NCI-H526 treated with DMSO at 0.1 percent for 48 hours (cell line): ENCODE data around the gene RAB29.
A peak's percentile ranks its signal among the peaks of the same experiment; 100 is the strongest.

Source experiments
- DNase-seq: peaks from one replicate; lab custom pipeline; 2025; lab: John Stamatoyannopoulos, UW

Gene RAB29

DNA sequence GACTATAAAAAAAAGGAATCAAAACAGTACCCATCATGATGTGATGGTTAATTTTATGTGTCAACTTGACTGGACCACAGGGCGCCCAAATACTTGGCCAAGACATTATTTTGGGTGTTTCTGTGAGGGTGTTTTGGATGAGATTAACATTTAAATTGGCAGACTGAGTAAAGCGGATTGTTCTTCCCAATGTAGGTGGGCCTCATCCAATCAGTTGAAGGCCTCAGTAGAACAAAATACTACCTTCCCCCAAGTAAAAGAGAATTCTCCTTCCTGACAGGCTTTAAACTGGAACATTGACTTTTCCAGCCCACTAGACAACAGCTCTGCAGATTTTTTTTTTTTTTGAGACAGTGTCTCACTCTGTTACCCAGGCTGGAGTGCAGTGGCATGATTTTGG, 10.7 kb downstream of the RAB29 start:
- no peak for DNase-seq

- DNase-seq, result no peak
These were observed 11.3 kb downstream of the RAB29 start for GRCh38 chr1:205763980-205764379.

DNA sequence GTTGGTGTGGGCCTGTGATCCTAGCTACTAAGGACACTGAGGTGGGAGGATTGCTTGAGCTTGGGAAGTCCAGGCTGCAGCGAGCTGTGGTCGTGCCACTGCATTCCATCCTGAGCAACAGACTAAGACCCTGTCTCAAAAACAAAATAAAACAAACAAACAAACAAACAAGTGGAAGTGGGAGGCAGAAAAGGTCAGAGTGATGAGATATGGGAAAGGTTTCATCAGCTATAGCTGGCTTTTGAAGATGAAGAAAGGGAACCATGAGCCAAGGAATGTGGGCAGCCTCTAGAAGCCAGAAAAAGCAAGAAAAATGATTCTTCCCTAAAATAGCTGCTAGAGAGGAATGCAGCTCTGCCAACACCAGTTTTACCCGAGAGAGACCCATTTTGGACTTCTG, 14.7 kb downstream of the RAB29 start:
- DNase-seq, result no peak

GRCh38 chr1:205756552-205756951, 18.7 kb downstream of the RAB29 start:
- DNase-seq, result no peak

- DNase-seq, result no peak
These were observed 20.4 kb downstream of the RAB29 start for GRCh38 chr1:205754857-205755256.

GRCh38 chr1:205751036-205751651, 24.1 kb downstream of the RAB29 start:
- DNase-seq, result no peak

DNA sequence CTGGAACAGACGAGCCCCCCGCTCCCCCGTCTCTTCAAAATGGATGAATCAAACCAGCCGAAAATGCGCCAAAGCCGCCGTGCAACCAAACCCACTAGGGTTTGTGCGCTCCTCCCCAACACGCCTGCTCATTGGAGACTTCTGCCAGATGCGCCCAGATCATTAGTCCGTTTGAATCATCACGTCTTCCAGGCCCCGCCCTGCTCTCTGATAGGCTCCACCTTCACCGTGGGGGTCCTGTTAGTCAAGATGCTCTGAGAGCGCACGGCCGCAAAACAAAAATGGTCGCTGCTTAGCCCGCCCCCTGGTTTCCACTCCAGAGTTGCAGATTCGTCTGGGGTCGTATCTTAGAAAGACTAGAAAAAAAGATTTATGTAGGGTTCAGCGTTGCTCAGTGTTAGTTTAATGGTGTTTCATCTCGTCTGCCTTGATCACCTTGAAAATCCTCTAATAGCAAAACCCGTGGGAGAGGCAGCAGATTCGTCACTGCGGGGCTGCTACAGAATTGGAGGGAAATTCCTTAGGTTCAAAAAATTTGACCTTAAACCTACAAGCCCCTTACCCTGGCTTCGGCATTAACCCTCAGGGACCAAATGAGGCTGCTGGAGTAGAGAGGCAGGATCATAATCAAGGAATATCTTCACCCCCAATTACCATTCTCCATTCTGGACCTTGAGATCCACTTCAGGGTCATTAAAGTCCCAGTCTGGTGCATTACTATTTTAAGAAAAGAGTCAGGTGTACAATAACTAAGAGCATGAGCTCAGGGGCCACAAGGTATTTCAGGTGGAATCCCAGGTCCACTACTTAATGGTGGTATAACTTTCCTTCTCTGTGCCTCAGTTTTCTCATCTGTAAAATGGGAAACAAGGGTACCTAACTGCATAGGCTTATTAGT, 24.9 kb downstream of the RAB29 start, which contains the start of gene NUCKS1:
Gene NUCKS1 (minus strand): TSS at position 45 of the 898 bp plus-strand sequence. CDS start 209 bp downstream, outside the sequence.
- DNase-seq, result peak; percentile 94

DNA sequence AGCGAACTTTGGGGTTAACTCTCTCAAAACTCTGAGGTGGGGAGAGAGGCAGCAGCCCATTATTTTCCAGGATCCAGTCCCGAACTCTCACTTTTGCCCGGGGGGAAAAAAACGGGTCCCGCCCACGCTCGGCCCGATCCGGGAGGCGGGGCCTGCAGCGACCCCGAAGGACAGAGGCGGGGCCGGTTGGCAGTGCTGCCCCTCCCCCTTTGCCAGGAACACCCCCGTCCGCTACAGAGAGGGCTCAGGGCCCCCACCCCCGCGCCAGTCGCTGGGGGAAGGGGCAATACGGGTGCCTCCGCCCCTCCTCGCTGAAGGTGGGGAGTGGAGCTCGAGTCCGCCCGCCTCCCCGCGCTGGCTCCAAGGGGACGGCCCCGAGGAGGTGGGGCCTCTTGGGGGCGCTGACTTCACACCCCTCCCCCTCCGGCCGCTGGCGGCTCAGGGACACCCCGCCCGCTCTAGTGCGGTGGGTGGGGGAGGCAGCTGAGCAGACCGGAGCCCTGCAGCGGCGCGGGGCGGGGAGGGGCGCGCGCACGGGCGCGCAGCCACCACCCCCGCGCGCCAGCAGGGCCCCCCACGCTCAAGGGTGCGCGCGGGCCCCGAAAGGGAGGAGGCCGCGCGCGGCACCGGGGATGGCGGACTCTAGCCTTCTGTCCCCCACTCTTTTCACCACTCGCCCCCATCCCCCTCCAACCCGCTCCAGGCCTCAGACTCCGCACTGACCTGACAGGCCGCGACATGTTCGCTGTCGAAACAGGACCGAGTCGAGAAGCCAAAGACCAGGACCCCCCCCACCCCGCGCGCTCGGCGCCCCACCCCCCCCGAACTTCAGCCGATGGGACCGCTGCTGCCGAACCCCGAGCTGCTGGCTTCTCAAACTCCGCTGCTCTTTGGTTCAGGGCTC, 25.8 kb downstream of the RAB29 start:
- peak; percentile 66 for DNase-seq

GRCh38 chr1:205748403-205749233, 26.7 kb downstream of the RAB29 start:
- peak; percentile 45 for DNase-seq

DNA sequence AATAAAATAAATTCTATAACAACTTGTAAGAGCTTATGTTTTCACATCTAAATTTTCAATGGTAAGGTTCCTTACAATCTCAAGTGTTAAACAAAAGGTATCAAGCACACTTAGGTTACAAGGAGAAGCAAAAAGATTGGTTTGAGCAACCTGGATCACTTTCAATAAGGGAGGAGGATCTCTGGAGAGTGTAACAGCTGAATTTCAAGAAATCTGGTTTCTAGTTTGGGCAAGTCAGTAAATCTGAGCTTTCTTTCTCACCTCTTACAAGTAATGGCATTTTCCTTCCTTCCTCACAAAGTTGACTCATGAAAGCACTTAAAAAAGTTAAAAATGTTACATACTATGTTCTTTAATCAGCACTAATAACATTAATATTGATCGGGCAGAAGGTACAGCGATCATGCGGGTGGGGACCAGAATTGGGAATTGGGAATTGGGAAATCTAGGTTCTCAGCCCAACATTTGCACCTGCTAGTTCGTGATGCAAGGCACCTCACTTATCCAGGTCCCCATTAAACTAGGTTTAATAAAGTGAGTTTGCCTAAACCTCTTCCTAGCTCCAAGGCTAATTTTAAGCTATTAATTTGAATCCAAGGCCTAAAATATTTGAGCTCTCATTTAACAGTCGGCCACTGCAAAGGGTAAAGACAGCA, 28.4 kb downstream of the RAB29 start:
- DNase-seq, result no peak

DNA sequence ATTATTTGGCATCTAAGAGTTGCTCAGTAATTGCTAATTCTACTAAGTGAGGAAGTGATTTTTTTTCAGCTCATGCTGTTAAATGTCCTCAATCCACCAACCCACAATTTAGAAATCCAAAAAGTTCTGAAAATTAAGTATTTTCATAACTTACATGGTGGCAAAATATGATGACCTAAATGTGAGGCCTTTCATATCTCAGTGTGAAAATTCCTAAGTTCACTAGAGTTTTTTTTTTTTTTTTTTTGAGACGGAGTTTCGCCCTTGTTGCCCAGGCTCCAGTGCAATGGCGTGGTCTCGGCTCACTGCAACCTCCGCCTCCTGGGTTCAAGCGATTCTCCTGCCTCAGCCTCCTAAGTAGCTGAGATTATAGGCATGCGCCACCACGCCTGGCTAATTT, 30.9 kb downstream of the RAB29 start:
- DNase-seq, result no peak

GRCh38 chr1:205743977-205744376, 31.3 kb downstream of the RAB29 start:
- no peak for DNase-seq

GRCh38 chr1:205741681-205742080, 33.6 kb downstream of the RAB29 start:
- no peak for DNase-seq

DNA sequence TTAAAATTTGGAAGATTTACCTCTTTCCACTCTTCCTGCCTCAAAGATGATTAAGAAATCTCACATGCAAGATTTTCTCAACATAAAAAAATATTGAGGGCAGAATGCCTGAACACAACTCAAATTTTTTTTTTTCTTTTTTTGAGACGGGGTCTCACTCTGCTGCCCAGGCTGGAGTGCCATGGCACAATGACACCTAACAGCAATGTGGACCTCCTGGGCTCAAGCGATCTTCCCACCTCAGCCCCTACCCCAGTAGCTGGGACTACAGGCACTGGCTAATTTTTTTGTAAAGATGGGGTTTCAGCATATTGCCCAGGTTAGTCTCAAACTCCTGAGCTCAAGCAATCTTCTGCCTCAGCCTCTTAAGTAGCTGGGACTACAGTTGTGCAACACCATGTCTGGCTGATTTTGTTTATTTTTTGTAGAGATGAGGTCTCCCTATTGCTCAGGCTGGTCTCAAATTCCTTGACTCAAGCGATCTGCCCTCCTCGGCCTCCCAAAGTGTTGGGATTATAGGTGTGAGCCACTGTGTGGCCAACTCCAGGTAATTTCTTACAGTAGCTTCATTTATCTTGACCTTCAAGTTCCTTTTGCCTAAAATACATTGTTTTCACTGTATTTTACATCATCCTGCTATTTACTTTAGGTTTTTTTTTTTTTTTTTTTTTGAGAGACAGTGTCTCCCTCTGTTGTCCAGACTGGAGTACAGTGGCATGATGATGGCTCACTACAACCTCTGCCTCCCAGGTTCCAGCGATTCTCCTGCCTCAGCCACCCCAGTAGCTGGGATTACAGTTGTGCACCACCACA, 35.7 kb downstream of the RAB29 start:
- no peak for DNase-seq

DNA sequence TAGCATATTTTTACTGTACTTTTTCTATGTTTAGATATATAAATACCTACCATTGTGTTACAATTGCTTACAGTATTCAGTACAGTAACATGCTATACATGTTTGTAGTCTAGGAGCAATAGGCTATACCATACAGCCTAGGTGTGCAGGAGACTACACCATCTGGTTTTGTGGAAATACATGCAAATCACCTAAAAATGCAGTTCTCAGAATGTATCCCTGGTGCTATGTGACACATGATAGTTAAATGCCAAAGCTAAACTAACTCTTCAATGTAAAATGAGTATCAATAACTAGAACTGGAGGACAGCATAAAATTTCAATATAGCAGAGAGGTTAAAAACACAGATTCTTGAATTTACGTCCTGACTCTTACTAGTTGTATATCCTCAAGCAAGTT, 40.1 kb downstream of the RAB29 start:
- no peak for DNase-seq

DNA sequence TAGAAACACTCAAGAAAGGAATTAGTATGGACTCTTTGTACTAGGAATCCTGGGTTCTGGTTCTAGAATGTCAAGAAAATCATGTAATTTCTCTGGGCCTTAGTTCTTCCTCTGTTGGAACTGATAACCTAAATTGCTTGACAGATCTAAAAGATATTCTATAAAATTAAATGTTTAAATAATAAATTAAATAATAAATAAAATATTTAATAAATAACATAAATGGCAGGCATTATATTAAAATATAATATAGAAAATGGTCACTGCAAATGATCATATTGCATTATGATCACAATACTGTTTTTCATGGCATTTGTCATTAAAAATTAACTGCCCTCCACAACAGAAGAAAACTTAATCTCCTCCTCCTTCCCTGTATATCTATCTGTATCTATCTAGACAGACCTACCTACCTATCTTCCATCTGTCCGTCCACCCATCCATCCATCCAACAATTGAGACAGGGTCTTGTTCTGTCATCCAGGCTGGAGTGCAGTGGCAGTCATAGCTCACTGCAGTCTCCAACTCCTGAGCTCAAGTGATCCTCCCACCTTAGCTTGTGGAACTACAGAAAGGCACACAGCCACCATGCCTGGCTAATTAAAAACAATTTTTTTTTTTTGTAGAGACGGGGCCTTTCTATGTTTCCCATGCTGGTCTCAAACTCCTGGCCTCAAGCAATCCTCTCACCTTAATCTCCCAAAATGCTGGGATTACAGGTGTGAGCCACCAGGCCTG, 41.7 kb downstream of the RAB29 start:
- DNase-seq, result no peak

GRCh38 chr1:205729945-205730610, 45.2 kb downstream of the RAB29 start:
- DNase-seq, result no peak

DNA sequence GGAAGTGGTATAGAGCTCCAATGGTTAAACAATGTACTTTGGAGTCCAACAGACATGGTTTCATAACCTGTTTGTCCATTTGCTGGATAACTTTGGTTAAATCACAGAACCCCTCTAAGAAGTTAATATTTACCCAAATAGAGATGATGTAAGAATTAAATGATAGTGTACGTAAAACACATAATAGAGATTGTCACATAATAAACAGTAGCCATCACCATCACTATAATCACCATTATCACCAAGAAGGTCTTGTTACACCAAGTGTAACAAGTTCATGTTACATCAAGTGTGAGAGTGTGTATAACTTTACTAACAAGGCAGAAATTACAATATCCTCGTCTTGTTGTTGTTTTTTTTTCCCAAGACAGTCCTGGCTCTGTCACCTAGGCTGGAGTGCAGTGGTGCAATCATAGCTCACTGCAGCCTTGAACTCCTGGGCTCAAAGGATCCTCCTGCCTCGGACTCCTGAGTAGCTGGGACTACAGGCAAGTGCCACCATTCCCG, 48.6 kb downstream of the RAB29 start:
- DNase-seq, result no peak

GRCh38 chr1:205725514-205725913, 49.8 kb downstream of the RAB29 start:
- no peak for DNase-seq
